Astrocyte (in vitro differentiated cells and primary cell): Measurements from ENCODE around the gene DPH1. TPM values are rescaled to one million over a fixed set of nuclear protein-coding genes. Genes with fewer than 3 reads are reported as not detected.

Source experiments
- DNase-seq: peaks from one replicate; pipeline ENCODE4 v3.0.0-alpha.2; 2010; ENCODE audit warnings: low read depth
- FAIRE-seq: peaks from 2 replicates; lab custom pipeline; 2011; peaks lifted over from hg19 to GRCh38; lab: Jason Lieb, UNC
- H2AFZ ChIP-seq: 2 replicates; pipeline ENCODE4 v1.6.0; 2012; ENCODE audit warnings: low read depth, low read length, inconsistent platforms
- H3K27ac ChIP-seq: 2 replicates; pipeline ENCODE4 v1.5.1; 2011; ENCODE audit warnings: low read depth, low read length, inconsistent platforms
- H3K27me3 ChIP-seq: 2 replicates; pipeline ENCODE4 v1.6.0; 2011; ENCODE audit warnings: low read length, inconsistent platforms; ENCODE audit not compliant: insufficient read depth
- H3K36me3 ChIP-seq: 2 replicates; pipeline ENCODE4 v1.5.1; 2011; ENCODE audit warnings: low read length, inconsistent platforms; ENCODE audit not compliant: insufficient read depth
- H3K4me1 ChIP-seq: 2 replicates; pipeline ENCODE4 v1.5.1; 2011; ENCODE audit warnings: low read length, inconsistent platforms; ENCODE audit not compliant: insufficient read depth
- H3K4me2 ChIP-seq: 2 replicates; pipeline ENCODE4 v1.6.0; 2012; ENCODE audit warnings: low read length, inconsistent platforms
- H3K4me3 ChIP-seq: 2 replicates; pipeline ENCODE4 v1.5.1; 2011; ENCODE audit warnings: low read depth, mild to moderate bottlenecking, low read length, inconsistent platforms; ENCODE audit not compliant: insufficient read depth
- H3K79me2 ChIP-seq: 2 replicates; pipeline ENCODE4 v1.6.0; 2012; ENCODE audit warnings: mild to moderate bottlenecking, low read length, inconsistent platforms; ENCODE audit not compliant: insufficient read depth
- H3K9ac ChIP-seq: 2 replicates; pipeline ENCODE4 v1.6.0; 2012; ENCODE audit warnings: mild to moderate bottlenecking, low read length, inconsistent platforms
- H3K9me3 ChIP-seq: 2 replicates; pipeline ENCODE4 v1.5.1; 2012; ENCODE audit warnings: low read depth, mild to moderate bottlenecking, low read length, inconsistent platforms; ENCODE audit not compliant: insufficient read depth
- H4K20me1 ChIP-seq: 2 replicates; pipeline ENCODE4 v1.6.0; 2012; ENCODE audit warnings: low read length, inconsistent platforms; ENCODE audit not compliant: insufficient read depth
- H3K27ac Mint-ChIP-seq: one replicate; pipeline ENCODE4 v1.8.0; 2021; ENCODE audit warnings: mild to moderate bottlenecking, mixed read lengths; ENCODE audit not compliant: unreplicated experiment
- H3K27me3 Mint-ChIP-seq: one replicate; pipeline ENCODE4 v1.8.0; 2021; ENCODE audit warnings: low read depth, mixed read lengths; ENCODE audit not compliant: unreplicated experiment
- H3K36me3 Mint-ChIP-seq: one replicate; pipeline ENCODE4 v1.8.0; 2021; ENCODE audit warnings: low read depth, mixed read lengths; ENCODE audit not compliant: unreplicated experiment
- H3K4me1 Mint-ChIP-seq: one replicate; pipeline ENCODE4 v1.8.0; 2021; ENCODE audit warnings: low read depth, mixed read lengths; ENCODE audit not compliant: unreplicated experiment
- H3K4me3 Mint-ChIP-seq: one replicate; pipeline ENCODE4 v1.8.0; 2021; ENCODE audit warnings: mild to moderate bottlenecking, moderate library complexity, mixed read lengths; ENCODE audit not compliant: unreplicated experiment
- H3K9me3 Mint-ChIP-seq: one replicate; pipeline ENCODE4 v1.8.0; 2021; ENCODE audit warnings: mild to moderate bottlenecking, mixed read lengths; ENCODE audit not compliant: unreplicated experiment
- EZH2 ChIP-seq: IDR thresholded peaks from 2 replicates; pipeline ENCODE4 v1.6.1; 2012; ENCODE audit warnings: mild to moderate bottlenecking, low read length, inconsistent platforms; ENCODE audit not compliant: insufficient read depth
- total RNA-seq: library from RNA; stranded (reverse); gene quantifications from 2 replicates; pipeline ENCODE4 v1.2.1, GENCODE V29; 2021
- TF ChIP-seq, protein P1 (sequence below): IDR thresholded peaks from 2 replicates; pipeline ENCODE4 v1.5.1; 2011; ENCODE audit warnings: low read depth, mild to moderate bottlenecking, inconsistent platforms, low read length, moderate library complexity; ENCODE audit not compliant: insufficient read depth

The DPH1 gene
- total RNA-seq, 1 donor from 2014 or later = 25.8 TPM

DNA sequence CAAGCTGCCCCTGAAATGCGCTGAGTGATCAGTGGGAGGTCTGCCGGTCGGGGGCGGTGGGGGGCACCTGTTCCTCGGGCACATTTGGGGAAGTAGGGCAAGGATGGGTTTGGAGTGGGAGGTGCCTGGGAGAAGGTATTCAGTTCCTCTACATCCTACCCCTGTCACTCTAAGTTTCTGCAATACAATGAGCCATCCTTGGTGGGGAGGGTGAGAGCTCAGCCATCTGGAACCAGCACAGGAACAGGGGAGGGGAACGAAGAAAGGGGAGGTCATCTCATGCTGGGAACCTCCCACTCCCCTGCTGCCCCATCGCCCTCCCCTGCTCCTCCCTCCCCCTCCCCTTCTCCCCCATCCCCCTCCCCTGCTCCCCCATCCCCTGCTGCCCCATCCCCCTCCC, 4.2 kb downstream of the DPH1 start:
- H3K79me2 ChIP-seq = peaks cover 11% of the 10 kb centered on the region
- DNase-seq = peak; percentile 46
- peaks cover 9% of the 10 kb centered on the region for H3K4me1 Mint-ChIP-seq
- H3K27ac Mint-ChIP-seq = no peak overlapping the region
- no peaks in the 10 kb centered on the region for H3K9me3 Mint-ChIP-seq
- H3K36me3 Mint-ChIP-seq = peaks cover 14% of the 10 kb centered on the region
- no peak overlapping the region for H3K4me3 ChIP-seq
- H2AFZ ChIP-seq = no peak overlapping the region
- H3K4me3 Mint-ChIP-seq = no peak overlapping the region
- H3K4me2 ChIP-seq = no peak overlapping the region
- H3K27me3 Mint-ChIP-seq = peaks cover 4% of the 10 kb centered on the region
- peaks cover 8% of the 10 kb centered on the region for H3K36me3 ChIP-seq
- H4K20me1 ChIP-seq = peaks cover 4% of the 10 kb centered on the region
- no peak for TF ChIP-seq EZH2
- TF ChIP-seq, protein P1, sequence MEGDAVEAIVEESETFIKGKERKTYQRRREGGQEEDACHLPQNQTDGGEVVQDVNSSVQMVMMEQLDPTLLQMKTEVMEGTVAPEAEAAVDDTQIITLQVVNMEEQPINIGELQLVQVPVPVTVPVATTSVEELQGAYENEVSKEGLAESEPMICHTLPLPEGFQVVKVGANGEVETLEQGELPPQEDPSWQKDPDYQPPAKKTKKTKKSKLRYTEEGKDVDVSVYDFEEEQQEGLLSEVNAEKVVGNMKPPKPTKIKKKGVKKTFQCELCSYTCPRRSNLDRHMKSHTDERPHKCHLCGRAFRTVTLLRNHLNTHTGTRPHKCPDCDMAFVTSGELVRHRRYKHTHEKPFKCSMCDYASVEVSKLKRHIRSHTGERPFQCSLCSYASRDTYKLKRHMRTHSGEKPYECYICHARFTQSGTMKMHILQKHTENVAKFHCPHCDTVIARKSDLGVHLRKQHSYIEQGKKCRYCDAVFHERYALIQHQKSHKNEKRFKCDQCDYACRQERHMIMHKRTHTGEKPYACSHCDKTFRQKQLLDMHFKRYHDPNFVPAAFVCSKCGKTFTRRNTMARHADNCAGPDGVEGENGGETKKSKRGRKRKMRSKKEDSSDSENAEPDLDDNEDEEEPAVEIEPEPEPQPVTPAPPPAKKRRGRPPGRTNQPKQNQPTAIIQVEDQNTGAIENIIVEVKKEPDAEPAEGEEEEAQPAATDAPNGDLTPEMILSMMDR = no peak
- no peaks in the 10 kb centered on the region for H3K9me3 ChIP-seq
- no peak for FAIRE-seq
- H3K9ac ChIP-seq = no peak overlapping the region
- no peaks in the 10 kb centered on the region for H3K27me3 ChIP-seq
- H3K27ac ChIP-seq = no peak overlapping the region
- peaks cover 8% of the 10 kb centered on the region for H3K4me1 ChIP-seq

DNA sequence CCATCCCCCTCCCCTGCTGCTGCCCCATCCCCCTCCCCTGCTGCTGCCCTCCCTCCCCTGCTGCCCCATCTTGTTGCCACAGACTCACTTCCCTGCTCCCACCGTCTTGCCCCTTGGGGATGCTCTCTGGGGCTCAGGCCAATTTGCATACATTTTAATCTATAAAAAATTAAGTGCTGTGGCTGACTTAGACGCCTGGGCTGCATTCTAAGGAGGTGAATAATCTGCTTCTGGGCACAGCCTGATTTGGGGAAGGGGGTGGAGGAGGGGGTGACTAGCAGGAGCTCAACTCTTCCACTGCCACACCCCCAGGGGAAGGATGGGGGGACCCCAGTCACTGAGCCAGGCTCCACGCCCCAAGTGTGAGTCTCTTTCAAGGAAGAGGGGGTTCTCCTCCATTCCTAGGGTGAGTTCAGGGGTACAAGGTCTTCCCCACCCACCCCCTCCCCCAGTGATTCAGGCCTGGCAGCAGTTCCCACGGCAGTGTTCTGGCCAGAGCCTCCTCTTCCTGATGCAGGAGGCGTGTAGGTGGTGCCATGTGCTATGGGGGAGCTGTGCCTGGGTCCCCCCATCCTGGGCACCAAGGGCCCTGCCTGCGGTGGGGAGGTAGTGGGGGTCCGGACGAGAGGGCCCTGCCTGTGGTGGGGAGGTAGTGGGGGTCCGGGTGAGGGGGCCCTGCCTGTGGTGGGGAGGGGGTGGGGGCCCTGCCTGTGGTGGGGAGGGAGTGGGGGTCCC, 5.0 kb downstream of the DPH1 start:
- FAIRE-seq (no peak), DNase-seq (peak; percentile 78)
- peaks cover 4% of the 10 kb centered on the region for H4K20me1 ChIP-seq
- peaks cover 14% of the 10 kb centered on the region for H3K36me3 Mint-ChIP-seq
- no peak overlapping the region for H2AFZ ChIP-seq
- peaks cover 8% of the 10 kb centered on the region for H3K4me1 ChIP-seq
- TF ChIP-seq, protein P1 = no peak
- no peak for TF ChIP-seq EZH2
- no peak overlapping the region for H3K27ac Mint-ChIP-seq
- no peaks in the 10 kb centered on the region for H3K9me3 ChIP-seq
- no peaks in the 10 kb centered on the region for H3K27me3 Mint-ChIP-seq
- H3K27me3 ChIP-seq = no peaks in the 10 kb centered on the region
- peak overlapping the region; percentile 41 for H3K27ac ChIP-seq
- H3K4me3 Mint-ChIP-seq = no peak overlapping the region
- peaks cover 9% of the 10 kb centered on the region for H3K4me1 Mint-ChIP-seq
- H3K79me2 ChIP-seq = peaks cover 11% of the 10 kb centered on the region
- no peaks in the 10 kb centered on the region for H3K9me3 Mint-ChIP-seq
- no peak overlapping the region for H3K4me3 ChIP-seq
- peaks cover 8% of the 10 kb centered on the region for H3K36me3 ChIP-seq
- no peak overlapping the region for H3K9ac ChIP-seq
- H3K4me2 ChIP-seq = peak overlapping the region; percentile 60
